H9 (cell line): ENCODE measurements around the gene RNF220. TPM values are rescaled to one million over a fixed set of nuclear protein-coding genes. Genes with fewer than 3 reads are reported as not detected.

Experiments
- DNase-seq: peaks from one replicate; pipeline ENCODE4 v3.0.0-alpha.2; 2017
- H2AFZ ChIP-seq: one replicate; pipeline ENCODE4 v1.6.1; 2013; ENCODE audit warnings: mild to moderate bottlenecking, low read length, control low read depth, moderate library complexity
- H2AK5ac ChIP-seq: 2 replicates; pipeline ENCODE4 v1.6.1; 2013; ENCODE audit warnings: low read length, control low read depth, mixed read lengths; ENCODE audit not compliant: insufficient read length
- H2BK120ac ChIP-seq: one replicate; pipeline ENCODE4 v1.6.1; 2013; ENCODE audit warnings: low read depth, mild to moderate bottlenecking, low read length, control low read depth, inconsistent platforms; ENCODE audit not compliant: poor library complexity, severe bottlenecking
- H2BK12ac ChIP-seq: 2 replicates; pipeline ENCODE4 v1.6.1; 2013; ENCODE audit warnings: low read length, control low read depth, mixed read lengths, low read depth; ENCODE audit not compliant: insufficient read length
- H2BK15ac ChIP-seq: 2 replicates; pipeline ENCODE4 v1.6.1; 2013; ENCODE audit warnings: low read depth, low read length, control low read depth
- H2BK20ac ChIP-seq: one replicate; pipeline ENCODE4 v1.6.1; 2013; ENCODE audit warnings: low read depth, mild to moderate bottlenecking, low read length, control low read depth, inconsistent platforms; ENCODE audit not compliant: poor library complexity, severe bottlenecking
- H2BK5ac ChIP-seq: 2 replicates; pipeline ENCODE4 v1.6.1; 2013; ENCODE audit warnings: low read length, control low read depth, mixed read lengths; ENCODE audit not compliant: insufficient read length
- H3K14ac ChIP-seq: 2 replicates; pipeline ENCODE4 v1.6.1; 2013; ENCODE audit warnings: low read length, control low read depth; ENCODE audit not compliant: insufficient read depth
- H3K18ac ChIP-seq: 2 replicates; pipeline ENCODE4 v1.6.1; 2013; ENCODE audit warnings: low read depth, mild to moderate bottlenecking, mixed read lengths, low read length, control low read depth; ENCODE audit not compliant: insufficient read length
- H3K23ac ChIP-seq: 2 replicates; pipeline ENCODE4 v1.6.1; 2013; ENCODE audit warnings: low read length, control low read depth, mixed read lengths, low read depth; ENCODE audit not compliant: insufficient read length
- H3K23me2 ChIP-seq: 2 replicates; pipeline ENCODE4 v1.6.1; 2013; ENCODE audit warnings: low read depth, mild to moderate bottlenecking, mixed read lengths, low read length, control low read depth; ENCODE audit not compliant: insufficient read length, poor library complexity, severe bottlenecking
- H3K27ac ChIP-seq: 2 replicates; pipeline ENCODE4 v1.5.1; 2013; ENCODE audit warnings: low read length, control low read depth, mixed read lengths, low read depth; ENCODE audit not compliant: insufficient read length
- H3K27me3 ChIP-seq: 2 replicates; pipeline ENCODE4 v1.6.1; 2013; ENCODE audit warnings: low read length, control low read depth, inconsistent platforms; ENCODE audit not compliant: insufficient read depth
- H3K4ac ChIP-seq: 2 replicates; pipeline ENCODE4 v1.6.1; 2013; ENCODE audit warnings: low read depth, mild to moderate bottlenecking, control low read depth, inconsistent platforms, low read length, moderate library complexity
- H3K4me1 ChIP-seq: 2 replicates; pipeline ENCODE4 v1.6.1; 2013; ENCODE audit warnings: low read length, control low read depth, inconsistent platforms; ENCODE audit not compliant: insufficient read depth
- H3K4me2 ChIP-seq: 2 replicates; pipeline ENCODE4 v1.6.1; 2013; ENCODE audit warnings: low read length, control low read depth, mixed read lengths; ENCODE audit not compliant: insufficient read length, insufficient read depth
- H3K56ac ChIP-seq: 2 replicates; pipeline ENCODE4 v1.6.1; 2013; ENCODE audit warnings: low read depth, mild to moderate bottlenecking, mixed read lengths, low read length, control low read depth; ENCODE audit not compliant: insufficient read length
- H3K79me1 ChIP-seq: 2 replicates; pipeline ENCODE4 v1.6.1; 2013; ENCODE audit warnings: low read depth, mild to moderate bottlenecking, moderate library complexity, low read length, control low read depth, inconsistent platforms; ENCODE audit not compliant: insufficient read depth, poor library complexity, severe bottlenecking
- H3K79me2 ChIP-seq: 2 replicates; pipeline ENCODE4 v1.6.1; 2013; ENCODE audit warnings: low read length, control low read depth, inconsistent platforms; ENCODE audit not compliant: insufficient read depth
- H3K9ac ChIP-seq: 2 replicates; pipeline ENCODE4 v1.6.1; 2013; ENCODE audit warnings: low read length, control low read depth, mixed read lengths; ENCODE audit not compliant: insufficient read length; ENCODE audit errors: extremely low read depth
- H3K9me3 ChIP-seq: one replicate; pipeline ENCODE4 v1.6.1; 2013; ENCODE audit warnings: low read depth, low read length, inconsistent platforms; ENCODE audit not compliant: control insufficient read depth
- H3T11ph ChIP-seq: one replicate; pipeline ENCODE4 v1.6.1; 2013; ENCODE audit warnings: mild to moderate bottlenecking, low read length, control low read depth, inconsistent platforms
- H4K20me1 ChIP-seq: one replicate; pipeline ENCODE4 v1.6.1; 2013; ENCODE audit not compliant: control insufficient read depth, insufficient read length, insufficient read depth
- H4K5ac ChIP-seq: 2 replicates; pipeline ENCODE4 v1.6.1; 2013; ENCODE audit warnings: low read depth, mild to moderate bottlenecking, mixed read lengths, low read length, control low read depth; ENCODE audit not compliant: insufficient read length
- H4K8ac ChIP-seq: replicated peaks from 2 replicates; pipeline ENCODE4 v1.6.1; 2013; ENCODE audit warnings: low read length, control low read depth, mixed read lengths, low read depth; ENCODE audit not compliant: insufficient read length
- H4K91ac ChIP-seq: 2 replicates; pipeline ENCODE4 v1.6.1; 2013; ENCODE audit warnings: low read depth, mild to moderate bottlenecking, moderate library complexity, mixed read lengths, low read length, control low read depth; ENCODE audit not compliant: insufficient read length
- H3K27ac Mint-ChIP-seq, 3 experiments: 2 replicates in 2 of 3; 3 replicates in 1 of 3; pipeline ENCODE4 v1.8.0; 2020 to 2021; ENCODE audit warnings: mixed read lengths in 3 of 3, mild to moderate bottlenecking in 1 of 3, moderate library complexity in 1 of 3
- H3K27me3 Mint-ChIP-seq: 2 replicates; pipeline ENCODE4 v1.8.0; 2021; ENCODE audit warnings: low read depth, mild to moderate bottlenecking, moderate library complexity, mixed read lengths
- H3K36me3 Mint-ChIP-seq, 3 experiments: 2 replicates in 2 of 3; 3 replicates in 1 of 3; pipeline ENCODE4 v1.8.0; 2020 to 2021; ENCODE audit warnings: low read depth in 3 of 3, mixed read lengths in 3 of 3; ENCODE audit not compliant: insufficient read depth in 1 of 3
- H3K4me1 Mint-ChIP-seq, 2 experiments: 2 replicates each; pipeline ENCODE4 v1.8.0; 2020; ENCODE audit warnings: mixed read lengths in 2 of 2
- H3K4me3 Mint-ChIP-seq, 2 experiments: 2 replicates in 1 of 2; 3 replicates in 1 of 2; pipeline ENCODE4 v1.8.0; 2020 to 2021; ENCODE audit warnings: mild to moderate bottlenecking in 2 of 2, mixed read lengths in 2 of 2, moderate library complexity in 1 of 2
- H3K9me3 Mint-ChIP-seq, 2 experiments: 2 replicates in 1 of 2; 3 replicates in 1 of 2; pipeline ENCODE4 v1.8.0; 2020; ENCODE audit warnings: mild to moderate bottlenecking in 2 of 2, mixed read lengths in 2 of 2, moderate library complexity in 1 of 2
- CTCF ChIP-seq: fragments of 200-600 bp; sonication (generic); conservative IDR thresholded peaks from 3 replicates; pipeline ENCODE4 v1.8.0; 2021; ENCODE audit warnings: antibody characterized with exemption, mild to moderate bottlenecking
- WGBS: extraction: QIAGEN DNeasy Blood & Tissue Kit; methylation state at CpG from one replicate; pipeline ENCODE4 v1.1.7; 2013; ENCODE audit warnings: missing lambda C conversion rate, low lambda C conversion rate, mixed read lengths; ENCODE audit not compliant: insufficient read length; ENCODE audit errors: extremely low coverage; 5-methylcytosine and 5-hydroxymethylcytosine counted together
- total RNA-seq: library from RNA; stranded (reverse); gene quantifications from 2 replicates; pipeline ENCODE4 v1.2.1, GENCODE V29; 2021

The RNF220 gene
- total RNA-seq, 1 experiment from 2014 or later = 109 TPM

- Mint-ChIP-seq H3K36me3 (no peaks in the 10 kb centered on the region; a peak in 1 of 7 replicates), H3K9me3 (no peaks in the 10 kb centered on the region), H3K4me1 (peaks cover 9 to 10% of the 10 kb centered on the region in 2 experiments), H3K4me3 (no peak overlapping the region), H3K27me3 (peaks cover 39% of the 10 kb centered on the region), H3K27ac (no peak overlapping the region)
- Histone ChIP-seq H2BK5ac (no peak overlapping the region), H3K18ac (no peak overlapping the region), H3K79me1 (no peaks in the 10 kb centered on the region), H3K9me3 (no peaks in the 10 kb centered on the region), H3K27me3 (no peaks in the 10 kb centered on the region), H3K23ac (no peak overlapping the region), H2BK20ac (no peak overlapping the region), H3K56ac (no peak overlapping the region), H2BK120ac (no peak overlapping the region), H2BK15ac (no peak overlapping the region), H3K14ac (no peak overlapping the region), H3K4me2 (no peak overlapping the region), H2AFZ (no peak overlapping the region), H4K91ac (no peak overlapping the region), H3K4me1 (no peaks in the 10 kb centered on the region; the same call in 1 of the 2 replicates), H3K79me2 (no peaks in the 10 kb centered on the region), H4K5ac (no peak overlapping the region), H2AK5ac (no peak overlapping the region), H4K20me1 (no peaks in the 10 kb centered on the region), H3K4ac (no peak overlapping the region), H3K27ac (no peak overlapping the region), H3K23me2 (no peaks in the 10 kb centered on the region), H2BK12ac (no peak overlapping the region), H3T11ph (no peak overlapping the region), H3K9ac (no peak overlapping the region), H4K8ac (no peak overlapping the region)
- DNase-seq = peak; percentile 20
- no peak for TF ChIP-seq CTCF
- no CpG with 5 or more reads among the region's 10 CpGs for WGBS
These were observed 193.1 kb downstream of the RNF220 start for GRCh38 chr1:44598167-44598566.
